ENCODE data around the gene SCAMP4.

SCAMP4 gene

GRCh38 chr19:1944088-1944915 lies 39.1 kb downstream of the SCAMP4 start:
- TF ChIP-seq ESRRG (CRISPR knock-in tag; IDR thresholded peaks at IDR 0.05) = no peak
- no peak for TF ChIP-seq TSHZ2 (CRISPR knock-in tag; IDR thresholded peaks at IDR 0.05)
- no peak for TF ChIP-seq GLIS3 (CRISPR knock-in tag; IDR thresholded peaks at IDR 0.05)
- TF ChIP-seq BACH2 (CRISPR knock-in tag; IDR thresholded peaks at IDR 0.05; ENCODE audit: borderline replicate concordance) = no peak
- TF ChIP-seq ZFP30 (CRISPR knock-in tag; IDR thresholded peaks at IDR 0.05) = no peak
- no peak for TF ChIP-seq ZNF565 (CRISPR knock-in tag; conservative IDR thresholded peaks at IDR 0.05; ENCODE audit: low read depth)
- no peak for TF ChIP-seq ZNF8 (CRISPR knock-in tag; IDR thresholded peaks at IDR 0.05)
- TF ChIP-seq POU6F1 (CRISPR knock-in tag; IDR thresholded peaks at IDR 0.05; ENCODE audit: borderline replicate concordance, low read depth) = no peak
- TF ChIP-seq ZC3H10 (CRISPR knock-in tag; IDR thresholded peaks at IDR 0.05) = no peak
- TF ChIP-seq TCF4 (CRISPR knock-in tag; IDR thresholded peaks at IDR 0.05; ENCODE audit: borderline replicate concordance) = no peak
- TF ChIP-seq SNAI2 (CRISPR knock-in tag; IDR thresholded peaks at IDR 0.05) = no peak
- no peak for TF ChIP-seq CSRNP3 (CRISPR knock-in tag; IDR thresholded peaks at IDR 0.05)
- TF ChIP-seq TOX (CRISPR knock-in tag; IDR thresholded peaks at IDR 0.05; ENCODE audit: borderline replicate concordance) = no peak
- TF ChIP-seq RARB (CRISPR knock-in tag; IDR thresholded peaks at IDR 0.05) = no peak
- no peak for TF ChIP-seq ZFP3 (CRISPR knock-in tag; IDR thresholded peaks at IDR 0.05)
- TF ChIP-seq ISL1 (CRISPR knock-in tag; IDR thresholded peaks at IDR 0.05) = no peak
- no peak for ATAC-seq

GRCh38 chr19:1944916-1945561 lies 39.8 kb downstream of the SCAMP4 start:
- no peak for ATAC-seq

More at GRCh38 chr19:1944916-1945561, 39.8 kb downstream of the SCAMP4 start:
- TF ChIP-seq CSDC2 (CRISPR knock-in tag; IDR thresholded peaks at IDR 0.05) (no peak), ARNTL (CRISPR knock-in tag; IDR thresholded peaks at IDR 0.05; ENCODE audit: borderline replicate concordance, low read depth) (no peak), TCF4 (CRISPR knock-in tag; IDR thresholded peaks at IDR 0.05; ENCODE audit: borderline replicate concordance) (no peak), ZNF565 (CRISPR knock-in tag; conservative IDR thresholded peaks at IDR 0.05; ENCODE audit: low read depth) (no peak), RARB (CRISPR knock-in tag; IDR thresholded peaks at IDR 0.05) (no peak), ESRRG (CRISPR knock-in tag; IDR thresholded peaks at IDR 0.05) (no peak), CREB5 (CRISPR knock-in tag; IDR thresholded peaks at IDR 0.05; ENCODE audit: low read depth) (no peak), ZFP3 (CRISPR knock-in tag; IDR thresholded peaks at IDR 0.05) (no peak), ZNF70 (CRISPR knock-in tag; IDR thresholded peaks at IDR 0.05) (no peak), OSR1 (CRISPR knock-in tag; IDR thresholded peaks at IDR 0.05) (no peak), PPARA (CRISPR knock-in tag; IDR thresholded peaks at IDR 0.05; ENCODE audit: borderline replicate concordance) (no peak), TSHZ2 (CRISPR knock-in tag; IDR thresholded peaks at IDR 0.05) (no peak), GLIS3 (CRISPR knock-in tag; IDR thresholded peaks at IDR 0.05) (no peak), ISL1 (CRISPR knock-in tag; IDR thresholded peaks at IDR 0.05) (no peak), BACH2 (CRISPR knock-in tag; IDR thresholded peaks at IDR 0.05; ENCODE audit: borderline replicate concordance) (no peak), CSRNP3 (CRISPR knock-in tag; IDR thresholded peaks at IDR 0.05) (no peak)
